NCI-H1694 (cell line): Measurements from ENCODE around the gene GRIN3B.
"Not testable (repeated sequence)": the region's sequence is repeated elsewhere in the genome, so short reads cannot be mapped to it uniquely, and the experiment has no call there.

Source experiments
- DNase-seq: peaks from one replicate; lab custom pipeline; 2025; lab: John Stamatoyannopoulos, UW

Gene GRIN3B

GRCh38 chr19:1000095-1000494 is at the start of gene GRIN3B:
GRIN3B (plus strand) TSS chr19:1000419; CDS start chr19:1000438, 19 bp downstream.
- DNase-seq: no peak

GRCh38 chr19:952049-952679 is 48.1 kb upstream of the GRIN3B start:
- no peak for DNase-seq

GRCh38 chr19:952680-953444 is 47.4 kb upstream of the GRIN3B start:
- DNase-seq: no peak

- DNase-seq: no peak
Observed at GRCh38 chr19:953445-954271, 46.6 kb upstream of the GRIN3B start.

- no peak for DNase-seq
Observed at GRCh38 chr19:954272-954671, 45.9 kb upstream of the GRIN3B start.

- no peak for DNase-seq
Observed at GRCh38 chr19:954672-955494, 45.3 kb upstream of the GRIN3B start.

- no peak for DNase-seq
Observed at GRCh38 chr19:955803-956765, 44.1 kb upstream of the GRIN3B start.

- DNase-seq: no peak
Observed at GRCh38 chr19:956766-957440, 43.3 kb upstream of the GRIN3B start.

- not testable (repeated sequence) for DNase-seq
Observed at GRCh38 chr19:957578-957977, 42.6 kb upstream of the GRIN3B start.

- no peak for DNase-seq
Observed at GRCh38 chr19:958967-959855, 41.0 kb upstream of the GRIN3B start.

GRCh38 chr19:960020-960419 is 40.2 kb upstream of the GRIN3B start:
- no peak for DNase-seq

- DNase-seq: no peak
Observed at GRCh38 chr19:960601-960938, 39.6 kb upstream of the GRIN3B start.

- no peak for DNase-seq
Observed at GRCh38 chr19:961866-962620, 38.2 kb upstream of the GRIN3B start.

- no peak for DNase-seq
Observed at GRCh38 chr19:962683-963400, 37.4 kb upstream of the GRIN3B start.

- no peak for DNase-seq
Observed at GRCh38 chr19:963486-963951, 36.7 kb upstream of the GRIN3B start.

GRCh38 chr19:964116-964520 is 36.1 kb upstream of the GRIN3B start:
- DNase-seq: no peak
